Endothelial cell of umbilical vein (primary cell): ENCODE results near the gene PCNX4. TPM values are rescaled to one million over a fixed set of nuclear protein-coding genes. Genes with fewer than 3 reads are reported as not detected.

Experiments
- BruUV-seq: library from RNA; stranded (reverse); fragments of 400-500 nt; replicated peaks from 2 replicates; lab custom pipeline; 2021; lab: Mats Ljungman, UMichigan
- CTCF ChIA-PET: fragments of 300-600, 350-600 bp; sonication (Branson Sonifier 250); formaldehyde crosslinking; loops from one replicate; lab custom pipeline; 2021; ENCODE audit warnings: antibody characterized with exemption, inconsistent platforms; lab: Charles Lee
- POLR2A ChIA-PET: fragments of 300-600, 350-600 bp; sonication (Branson Sonifier 250); formaldehyde crosslinking; loops from one replicate; lab custom pipeline; 2021; ENCODE audit warnings: antibody characterized with exemption, inconsistent platforms; lab: Charles Lee
- DNase-seq: peaks from one replicate; pipeline ENCODE4 v3.0.0-alpha.2; 2011; ENCODE audit warnings: low read depth, low spot score
- FAIRE-seq: peaks from 2 replicates; lab custom pipeline; 2011; peaks lifted over from hg19 to GRCh38; lab: Jason Lieb, UNC
- H2AFZ ChIP-seq: 2 replicates; pipeline ENCODE4 v1.6.0; 2012; ENCODE audit warnings: low read depth, low read length, control low read depth, inconsistent platforms
- H3K27ac ChIP-seq: 2 replicates; pipeline ENCODE4 v1.5.1; 2011; ENCODE audit warnings: low read depth, mild to moderate bottlenecking, control low read depth, low read length, moderate library complexity; ENCODE audit not compliant: insufficient read depth
- H3K27me3 ChIP-seq, 2 experiments: 2 replicates each; pipeline versions ENCODE4 v1.6.0 to v1.6.1; 2011; ENCODE audit warnings: low read length in 2 of 2, mixed read lengths in 1 of 2; ENCODE audit not compliant: control insufficient read depth in 2 of 2, insufficient read depth in 2 of 2
- H3K36me3 ChIP-seq, 2 experiments: 2 replicates in 1 of 2; 3 replicates in 1 of 2; pipeline ENCODE4 v1.5.1; 2011; ENCODE audit warnings: low read length in 2 of 2, mild to moderate bottlenecking in 1 of 2, moderate library complexity in 1 of 2; ENCODE audit not compliant: control insufficient read depth in 2 of 2, insufficient read depth in 2 of 2; ENCODE audit errors: extremely low read depth in 1 of 2
- H3K4me1 ChIP-seq: 3 replicates; pipeline ENCODE4 v1.5.1; 2011; ENCODE audit warnings: mild to moderate bottlenecking, low read length; ENCODE audit not compliant: control insufficient read depth, insufficient read depth; ENCODE audit errors: extremely low read depth
- H3K4me2 ChIP-seq: 2 replicates; pipeline ENCODE4 v1.6.1; 2011; ENCODE audit warnings: low read length, control low read depth, mixed read lengths; ENCODE audit not compliant: insufficient read depth
- H3K4me3 ChIP-seq, 3 experiments: fragments of 200-600 bp in 1 of 3; sonication (generic), shearing (Covaris generic) in 1 of 3; replicated peaks in 1 of 3; 2 replicates each; pipeline ENCODE4 v1.5.1; 2011 to 2016; ENCODE audit warnings: control low read depth in 3 of 3, low read length in 3 of 3, mild to moderate bottlenecking in 2 of 3, inconsistent platforms in 1 of 3, low read depth in 1 of 3, moderate library complexity in 1 of 3; ENCODE audit not compliant: insufficient read depth in 1 of 3
- H3K79me2 ChIP-seq: 2 replicates; pipeline ENCODE4 v1.6.0; 2012; ENCODE audit warnings: low read length, inconsistent platforms; ENCODE audit not compliant: control insufficient read depth, insufficient read depth
- H3K9ac ChIP-seq: replicated peaks from 2 replicates; pipeline ENCODE3; 2011; ENCODE audit warnings: low read length, control low read depth; ENCODE audit not compliant: insufficient read depth; ENCODE audit errors: extremely low read depth
- H3K9me1 ChIP-seq: replicated peaks from 3 replicates; pipeline ENCODE4 v1.6.0; 2011; ENCODE audit warnings: mild to moderate bottlenecking, low read length; ENCODE audit not compliant: control insufficient read depth, insufficient read depth; ENCODE audit errors: extremely low read depth
- H3K9me3 ChIP-seq: replicated peaks from 2 replicates; pipeline ENCODE4 v1.5.1; 2012; ENCODE audit warnings: low read length, inconsistent platforms; ENCODE audit not compliant: control insufficient read depth, insufficient read depth
- H4K20me1 ChIP-seq: replicated peaks from 2 replicates; pipeline ENCODE3; 2011; ENCODE audit warnings: mild to moderate bottlenecking, low read length; ENCODE audit not compliant: control insufficient read depth, insufficient read depth; ENCODE audit errors: extremely low read depth
- EZH2 ChIP-seq: IDR thresholded peaks from 2 replicates; pipeline ENCODE4 v1.6.1; 2012; ENCODE audit warnings: borderline replicate concordance, low read depth, mild to moderate bottlenecking, moderate library complexity, low read length, inconsistent platforms; ENCODE audit not compliant: severe bottlenecking
- FOS ChIP-seq: IDR thresholded peaks from 2 replicates; pipeline ENCODE4 v1.6.1; 2011; ENCODE audit warnings: mild to moderate bottlenecking, low read length, moderate library complexity, borderline replicate concordance; ENCODE audit not compliant: insufficient read depth
- GATA2 ChIP-seq: IDR thresholded peaks from 2 replicates; pipeline ENCODE4 v1.7.0; 2011; ENCODE audit warnings: low read depth, mild to moderate bottlenecking, moderate library complexity, mixed read lengths, low read length; ENCODE audit not compliant: insufficient read length, insufficient read depth
- JUN ChIP-seq: IDR thresholded peaks from 2 replicates; pipeline ENCODE4 v1.6.1; 2011; ENCODE audit warnings: borderline replicate concordance, low read depth; ENCODE audit not compliant: insufficient read length, insufficient read depth
- MYC ChIP-seq: IDR thresholded peaks from one replicate; pipeline ENCODE4 v1.6.1; 2011; ENCODE audit warnings: mild to moderate bottlenecking, low read depth, low read length
- POLR2A ChIP-seq: IDR thresholded peaks from 2 replicates; pipeline ENCODE4 v1.6.1; 2012; ENCODE audit warnings: low read depth, mild to moderate bottlenecking, control low read depth, low read length
- POLR2AphosphoS5 ChIP-seq: IDR thresholded peaks from 2 replicates; pipeline ENCODE4 v1.6.1; 2012; ENCODE audit warnings: low read depth, mild to moderate bottlenecking, control low read depth, low read length, moderate library complexity; ENCODE audit not compliant: insufficient read depth
- dilution Hi-C: fragments of 300-500 bp; cut with MboI; formaldehyde crosslinking; loops from one replicate; pipeline ENCODE4 v1.15.0; 2019; ENCODE audit warnings: low sequenced_read_pairs; ENCODE audit not compliant: extremely low pct_ligation_motif_present
- intact Hi-C: fragments of 100-400 bp; cut with micrococcal nuclease; formaldehyde crosslinking; loops from one replicate; pipeline ENCODE4 v1.10.0; 2022
- polyA plus RNA-seq, 4 experiments: library from polyadenylated mRNA; depleted of rRNA in 3 of 4; stranded (reverse) in 3 of 4; unstranded in 1 of 4; fragments of >200 nt; gene quantifications; 2 replicates each; pipeline versions ENCODE4 v1.2.1 to v1.2.3, GENCODE V29; 2011 to 2012; ENCODE audit warnings: missing spikeins in 1 of 4
- total RNA-seq: library from RNA; stranded (reverse); gene quantifications from 2 replicates; pipeline ENCODE4 v1.2.3, GENCODE V29; 2021
- TF ChIP-seq, protein P1 (sequence below), 2 donors: IDR thresholded peaks; 1 replicate in 1 of 2; 2 replicates in 1 of 2; pipeline ENCODE4 v1.5.1; 2011; ENCODE audit warnings: low read length in 2 of 2, mild to moderate bottlenecking in 2 of 2, moderate library complexity in 2 of 2, control low read depth in 1 of 2, inconsistent platforms in 1 of 2, low read depth in 1 of 2; ENCODE audit not compliant: insufficient read depth in 1 of 2; ENCODE audit errors: extremely low read depth in 1 of 2
- TF ChIP-seq, protein P2 (sequence below): IDR thresholded peaks from 2 replicates; pipeline ENCODE4 v1.6.1; 2011; ENCODE audit not compliant: insufficient read depth, insufficient read length

PCNX4 gene
- total and polyA plus RNA-seq, 2 donors (not counting 3 experiments of a cell fraction or from before 2014, with no cell fraction given), result 35.5 to 51.6 TPM

DNA sequence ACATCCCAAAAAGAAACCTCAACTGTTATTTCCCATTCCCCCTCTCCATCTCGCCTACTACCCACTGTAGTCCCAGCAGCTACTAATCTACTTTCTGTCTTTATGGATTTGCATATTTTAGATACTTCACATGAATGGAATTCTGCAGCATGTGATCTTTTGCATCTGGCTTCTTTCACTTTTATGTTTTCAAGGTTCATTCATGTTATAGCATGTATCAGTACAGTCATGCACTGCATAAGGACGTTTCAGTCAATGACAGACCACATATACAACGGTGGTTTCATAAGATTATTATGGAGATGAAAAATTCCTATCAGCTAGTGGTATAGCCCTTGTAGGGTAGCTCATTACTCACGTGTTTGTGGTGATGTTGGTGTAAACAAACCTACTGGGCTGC is 24.5 kb downstream of the PCNX4 start:
- intact Hi-C loops (no loop called here), dilution Hi-C loops (no loop called here)
- FAIRE-seq (no peak), DNase-seq (no peak)
- no peaks in the 10 kb centered on the region for H3K9me1 ChIP-seq
- no peak for TF ChIP-seq POLR2A
- TF ChIP-seq POLR2AphosphoS5, result no peak
- TF ChIP-seq EZH2, result no peak
- TF ChIP-seq, protein P1, sequence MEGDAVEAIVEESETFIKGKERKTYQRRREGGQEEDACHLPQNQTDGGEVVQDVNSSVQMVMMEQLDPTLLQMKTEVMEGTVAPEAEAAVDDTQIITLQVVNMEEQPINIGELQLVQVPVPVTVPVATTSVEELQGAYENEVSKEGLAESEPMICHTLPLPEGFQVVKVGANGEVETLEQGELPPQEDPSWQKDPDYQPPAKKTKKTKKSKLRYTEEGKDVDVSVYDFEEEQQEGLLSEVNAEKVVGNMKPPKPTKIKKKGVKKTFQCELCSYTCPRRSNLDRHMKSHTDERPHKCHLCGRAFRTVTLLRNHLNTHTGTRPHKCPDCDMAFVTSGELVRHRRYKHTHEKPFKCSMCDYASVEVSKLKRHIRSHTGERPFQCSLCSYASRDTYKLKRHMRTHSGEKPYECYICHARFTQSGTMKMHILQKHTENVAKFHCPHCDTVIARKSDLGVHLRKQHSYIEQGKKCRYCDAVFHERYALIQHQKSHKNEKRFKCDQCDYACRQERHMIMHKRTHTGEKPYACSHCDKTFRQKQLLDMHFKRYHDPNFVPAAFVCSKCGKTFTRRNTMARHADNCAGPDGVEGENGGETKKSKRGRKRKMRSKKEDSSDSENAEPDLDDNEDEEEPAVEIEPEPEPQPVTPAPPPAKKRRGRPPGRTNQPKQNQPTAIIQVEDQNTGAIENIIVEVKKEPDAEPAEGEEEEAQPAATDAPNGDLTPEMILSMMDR (IDR thresholded peaks at IDR 0.05; ENCODE audit: extremely low read depth in 1 of 2, insufficient read depth in 1 of 2, low read depth in 1 of 2, low read length in 2 of 2), result no peak
- TF ChIP-seq, protein P2, sequence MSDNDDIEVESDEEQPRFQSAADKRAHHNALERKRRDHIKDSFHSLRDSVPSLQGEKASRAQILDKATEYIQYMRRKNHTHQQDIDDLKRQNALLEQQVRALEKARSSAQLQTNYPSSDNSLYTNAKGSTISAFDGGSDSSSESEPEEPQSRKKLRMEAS, result no peak
- no peak for TF ChIP-seq FOS
- H3K9me3 ChIP-seq, result no peaks in the 10 kb centered on the region
- no TSS peak for BruUV-seq
- no peaks in the 10 kb centered on the region for H4K20me1 ChIP-seq
- no peak overlapping the region for H3K4me2 ChIP-seq
- H3K36me3 ChIP-seq, result peaks cover 6 to 14% of the 10 kb centered on the region in 2 experiments
- no peak overlapping the region for H3K27ac ChIP-seq
- no peak overlapping the region for H3K9ac ChIP-seq
- CTCF ChIA-PET, result no interaction called here
- H3K4me1 ChIP-seq, result no peaks in the 10 kb centered on the region
- no peaks in the 10 kb centered on the region for H3K27me3 ChIP-seq
- POLR2A ChIA-PET, result no interaction called here
- no peak overlapping the region for H2AFZ ChIP-seq
- peaks cover 13% of the 10 kb centered on the region for H3K79me2 ChIP-seq
- H3K4me3 ChIP-seq, result no peak overlapping the region

DNA sequence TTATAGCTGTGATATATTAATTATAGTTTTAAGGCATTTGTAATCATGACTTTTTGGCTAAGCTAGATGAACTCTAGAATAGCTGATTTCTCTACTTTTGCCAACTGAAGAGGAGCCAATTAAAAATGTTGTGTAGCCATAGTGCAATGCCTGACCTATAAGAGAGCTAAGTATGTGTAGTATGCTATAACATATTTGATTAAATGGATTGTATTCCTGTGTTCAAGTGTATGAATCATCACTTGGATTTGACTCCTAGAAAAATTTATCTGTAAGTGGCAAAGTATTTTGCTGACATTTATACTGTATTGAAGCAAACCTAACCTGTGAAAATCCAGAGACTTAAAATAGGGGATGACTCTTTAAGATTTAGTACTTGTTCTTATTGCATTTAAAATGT is 34.2 kb downstream of the PCNX4 start:
- H3K4me3 ChIP-seq, result no peak overlapping the region
- H3K4me1 ChIP-seq, result no peaks in the 10 kb centered on the region
- no peaks in the 10 kb centered on the region for H3K79me2 ChIP-seq
- BruUV-seq, result no TSS peak
- H3K9me3 ChIP-seq, result no peaks in the 10 kb centered on the region
- FAIRE-seq (no peak), DNase-seq (no peak)
- intact Hi-C loops (no loop called here), dilution Hi-C loops (no loop called here)
- TF ChIP-seq, protein P1 (IDR thresholded peaks at IDR 0.05; ENCODE audit: extremely low read depth in 1 of 2, insufficient read depth in 1 of 2, low read depth in 1 of 2, low read length in 2 of 2), result no peak
- TF ChIP-seq JUN, result no peak
- TF ChIP-seq, protein P2, result no peak
- TF ChIP-seq GATA2, result no peak
- TF ChIP-seq FOS, result no peak
- no peak for TF ChIP-seq POLR2A
- TF ChIP-seq POLR2AphosphoS5, result no peak
- no peak for TF ChIP-seq MYC
- no peak for TF ChIP-seq EZH2
- no peaks in the 10 kb centered on the region for H3K9me1 ChIP-seq
- CTCF ChIA-PET, result no interaction called here
- POLR2A ChIA-PET, result no interaction called here
- no peak overlapping the region for H2AFZ ChIP-seq
- H3K4me2 ChIP-seq, result no peak overlapping the region
- H3K27ac ChIP-seq, result no peak overlapping the region
- H3K9ac ChIP-seq, result no peak overlapping the region
- peaks cover 4 to 16% of the 10 kb centered on the region in 2 experiments for H3K36me3 ChIP-seq
- no peaks in the 10 kb centered on the region for H4K20me1 ChIP-seq
- no peaks in the 10 kb centered on the region for H3K27me3 ChIP-seq
